Body of pancreas (tissue), 4 donors: ENCODE measurements around the gene SLCO3A1. TPM values are rescaled to one million over a fixed set of nuclear protein-coding genes. Genes with fewer than 3 reads are reported as not detected.

Experiments used
- ATAC-seq: fragments of 150-250 bp; one replicate; pipeline ENCODE4 v1.9.1; 2016
- DNase-seq, 4 donors: peaks; one replicate each; pipeline ENCODE4 v3.0.0-alpha.2; 2019
- H3K27ac ChIP-seq, 4 donors: fragments of 200-600 bp; sonication (generic); 1 replicate in 3 of 4; 2 replicates in 1 of 4; pipeline versions ENCODE4 v1.5.1 to v1.6.1; 2016 to 2019; ENCODE audit warnings: mild to moderate bottlenecking in 1 of 4, mixed read lengths in 1 of 4, moderate library complexity in 1 of 4
- H3K27me3 ChIP-seq, 2 donors: fragments of 200-600 bp; sonication (generic); one replicate each; pipeline ENCODE4 v1.6.0; 2016; ENCODE audit warnings: mild to moderate bottlenecking in 1 of 2
- H3K36me3 ChIP-seq, 2 donors: fragments of 200-600 bp; sonication (generic); replicated peaks in 1 of 2; 2 replicates each; pipeline ENCODE4 v1.5.1; 2016; ENCODE audit warnings: low read depth in 2 of 2; ENCODE audit not compliant: insufficient read depth in 1 of 2
- H3K4me1 ChIP-seq: fragments of 200-600 bp; sonication (generic); one replicate; pipeline ENCODE4 v1.6.0; 2016
- H3K4me3 ChIP-seq, 2 donors: fragments of 200-600 bp; sonication (generic); 1 replicate in 1 of 2; 2 replicates in 1 of 2; pipeline ENCODE4 v1.5.1; 2016 to 2019
- H3K9me3 ChIP-seq, 3 donors: fragments of 200-600 bp; sonication (generic); 1 replicate in 2 of 3; 2 replicates in 1 of 3; pipeline ENCODE4 v1.5.1; 2016
- CTCF ChIP-seq, 7 experiments: fragments of 450-650 bp in 4 of 7; fragments of 200-600 bp in 3 of 7; sonication (generic) in 3 of 7; IDR thresholded peaks; one replicate each; pipeline ENCODE4 v1.5.1; 2016 to 2019; ENCODE audit warnings: antibody characterized with exemption in 7 of 7
- POLR2A ChIP-seq, 3 donors: fragments of 450-650 bp; IDR thresholded peaks; one replicate each; pipeline ENCODE4 v1.6.1; 2016; ENCODE audit warnings: antibody characterized with exemption in 3 of 3, mild to moderate bottlenecking in 2 of 3
- WGBS, 2 donors: methylation state at CpG; one replicate each; pipeline ENCODE4 v1.1.5; 2017; 5-methylcytosine and 5-hydroxymethylcytosine counted together
- intact Hi-C: fragments of 100-400 bp; cut with DNase I; formaldehyde crosslinking; loops from one replicate; pipeline ENCODE4 v1.15.1; 2023
- total RNA-seq, 2 donors: library from RNA; depleted of rRNA; stranded (reverse); fragments of >200 nt; gene quantifications; one replicate each; pipeline ENCODE4 v1.1.0, GENCODE V29; 2016

The SLCO3A1 gene
- total RNA-seq, 2 donors from 2014 or later = 5.7 to 12.9 TPM

GRCh38 chr15:91936182-91936775 is 82.8 kb downstream of the SLCO3A1 start:
- no peak overlapping the region for H3K27ac ChIP-seq
- ATAC-seq (no peak), DNase-seq (no peak)
- no peaks in the 10 kb centered on the region for H3K36me3 ChIP-seq
- 69 to 72% methylated on average over 7 of the region's 7 CpGs for WGBS, 2 donors
- intact Hi-C loops = no loop called here
- no peaks in the 10 kb centered on the region for H3K9me3 ChIP-seq
- H3K4me3 ChIP-seq = no peak overlapping the region
- H3K27me3 ChIP-seq = no peaks in the 10 kb centered on the region
- peaks cover 25% of the 10 kb centered on the region for H3K4me1 ChIP-seq
- TF ChIP-seq POLR2A (IDR thresholded peaks at IDR 0.05) (no peak), CTCF (IDR thresholded peaks at IDR 0.05) (no peak)

- H3K27ac ChIP-seq = no peak overlapping the region
- H3K4me3 ChIP-seq = no peak overlapping the region
- no peaks in the 10 kb centered on the region for H3K36me3 ChIP-seq
- intact Hi-C loops = no loop called here
- TF ChIP-seq CTCF (IDR thresholded peaks at IDR 0.05) (no peak), POLR2A (IDR thresholded peaks at IDR 0.05) (no peak)
- no peaks in the 10 kb centered on the region for H3K27me3 ChIP-seq
- H3K9me3 ChIP-seq = no peaks in the 10 kb centered on the region
- peaks cover 30% of the 10 kb centered on the region for H3K4me1 ChIP-seq
- 62 to 63% methylated on average over 4 of the region's 4 CpGs for WGBS, 2 donors
- DNase-seq (no peak), ATAC-seq (no peak)
These were observed 83.4 kb downstream of the SLCO3A1 start for GRCh38 chr15:91936927-91937326.

- H3K27ac ChIP-seq = no peak overlapping the region
- H3K36me3 ChIP-seq = no peaks in the 10 kb centered on the region
- DNase-seq (no peak), ATAC-seq (no peak)
- H3K4me3 ChIP-seq = no peak overlapping the region
- peaks cover 41% of the 10 kb centered on the region for H3K4me1 ChIP-seq
- H3K9me3 ChIP-seq = no peaks in the 10 kb centered on the region
- TF ChIP-seq POLR2A (IDR thresholded peaks at IDR 0.05) (no peak), CTCF (IDR thresholded peaks at IDR 0.05) (no peak)
- no peaks in the 10 kb centered on the region for H3K27me3 ChIP-seq
- whole genome bisulfite sequencing, 2 donors = 67 to 68% methylated on average over 3 of the region's 3 CpGs
- intact Hi-C loops = no loop called here
These were observed 84.6 kb downstream of the SLCO3A1 start for GRCh38 chr15:91938136-91938535.

GRCh38 chr15:91939403-91939831 is 85.9 kb downstream of the SLCO3A1 start:
- peaks cover 53% of the 10 kb centered on the region for H3K4me1 ChIP-seq
- intact Hi-C loops = no loop called here
- TF ChIP-seq CTCF (IDR thresholded peaks at IDR 0.05) = no peak
- no peak for TF ChIP-seq POLR2A (IDR thresholded peaks at IDR 0.05)
- no peak for ATAC-seq
- no peak overlapping the region for H3K4me3 ChIP-seq
- DNase-seq = peak in 1 of 4 donors; percentile 43
- H3K36me3 ChIP-seq = no peaks in the 10 kb centered on the region
- peak overlapping the region in 3 of 4 donors; percentile 80 to 83 (median 80) for H3K27ac ChIP-seq
- no peaks in the 10 kb centered on the region for H3K9me3 ChIP-seq
- no peaks in the 10 kb centered on the region for H3K27me3 ChIP-seq
- whole genome bisulfite sequencing, 2 donors = 49 to 64% methylated on average over 8 of the region's 8 CpGs
